ENCODE measurements around the gene PLLP. TPM values are rescaled to one million over a fixed set of nuclear protein-coding genes. Genes with fewer than 3 reads are reported as not detected.

The PLLP gene
- total RNA-seq, 1 donor from 2014 or later = 13.7 TPM

GRCh38 chr16:57229079-57229478 lies 55.4 kb downstream of the PLLP start:
- Histone ChIP-seq H3K36me3 (ENCODE audit: control insufficient read depth, insufficient read depth, low read length) (peaks cover 17% of the 10 kb centered on the region), H3K4me3 (ENCODE audit: low read depth, low read length) (no peak overlapping the region), H3K27me3 (ENCODE audit: control insufficient read depth, insufficient read depth, low read length) (no peaks in the 10 kb centered on the region)
- DNase-seq (ENCODE audit: low read depth) (no peak), FAIRE-seq (no peak)
- TF ChIP-seq, protein P1, sequence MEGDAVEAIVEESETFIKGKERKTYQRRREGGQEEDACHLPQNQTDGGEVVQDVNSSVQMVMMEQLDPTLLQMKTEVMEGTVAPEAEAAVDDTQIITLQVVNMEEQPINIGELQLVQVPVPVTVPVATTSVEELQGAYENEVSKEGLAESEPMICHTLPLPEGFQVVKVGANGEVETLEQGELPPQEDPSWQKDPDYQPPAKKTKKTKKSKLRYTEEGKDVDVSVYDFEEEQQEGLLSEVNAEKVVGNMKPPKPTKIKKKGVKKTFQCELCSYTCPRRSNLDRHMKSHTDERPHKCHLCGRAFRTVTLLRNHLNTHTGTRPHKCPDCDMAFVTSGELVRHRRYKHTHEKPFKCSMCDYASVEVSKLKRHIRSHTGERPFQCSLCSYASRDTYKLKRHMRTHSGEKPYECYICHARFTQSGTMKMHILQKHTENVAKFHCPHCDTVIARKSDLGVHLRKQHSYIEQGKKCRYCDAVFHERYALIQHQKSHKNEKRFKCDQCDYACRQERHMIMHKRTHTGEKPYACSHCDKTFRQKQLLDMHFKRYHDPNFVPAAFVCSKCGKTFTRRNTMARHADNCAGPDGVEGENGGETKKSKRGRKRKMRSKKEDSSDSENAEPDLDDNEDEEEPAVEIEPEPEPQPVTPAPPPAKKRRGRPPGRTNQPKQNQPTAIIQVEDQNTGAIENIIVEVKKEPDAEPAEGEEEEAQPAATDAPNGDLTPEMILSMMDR (IDR thresholded peaks at IDR 0.05; ENCODE audit: insufficient read depth, low read length, severe bottlenecking) = no peak

- TF ChIP-seq, protein P1 (IDR thresholded peaks at IDR 0.05; ENCODE audit: insufficient read depth, low read length, severe bottlenecking) = no peak
- DNase-seq (ENCODE audit: low read depth) (peak; percentile 46), FAIRE-seq (no peak)
- Histone ChIP-seq H3K4me3 (ENCODE audit: low read depth, low read length) (no peak overlapping the region), H3K27me3 (ENCODE audit: control insufficient read depth, insufficient read depth, low read length) (no peaks in the 10 kb centered on the region), H3K36me3 (ENCODE audit: control insufficient read depth, insufficient read depth, low read length) (peaks cover 14% of the 10 kb centered on the region)
Observed at GRCh38 chr16:57226701-57227621, 57.5 kb downstream of the PLLP start.

GRCh38 chr16:57225978-57226377 lies 58.5 kb downstream of the PLLP start:
- Histone ChIP-seq H3K4me3 (ENCODE audit: low read depth, low read length) (no peak overlapping the region), H3K36me3 (ENCODE audit: control insufficient read depth, insufficient read depth, low read length) (peaks cover 19% of the 10 kb centered on the region), H3K27me3 (ENCODE audit: control insufficient read depth, insufficient read depth, low read length) (no peaks in the 10 kb centered on the region)
- TF ChIP-seq, protein P1 (IDR thresholded peaks at IDR 0.05; ENCODE audit: insufficient read depth, low read length, severe bottlenecking) = no peak
- FAIRE-seq (no peak), DNase-seq (ENCODE audit: low read depth) (no peak)

- FAIRE-seq (no peak), DNase-seq (ENCODE audit: low read depth) (no peak)
- H3K36me3 ChIP-seq (ENCODE audit: control insufficient read depth, insufficient read depth, low read length) = peaks cover 17% of the 10 kb centered on the region
Observed at GRCh38 chr16:57224651-57225335, 59.7 kb downstream of the PLLP start.

DNA sequence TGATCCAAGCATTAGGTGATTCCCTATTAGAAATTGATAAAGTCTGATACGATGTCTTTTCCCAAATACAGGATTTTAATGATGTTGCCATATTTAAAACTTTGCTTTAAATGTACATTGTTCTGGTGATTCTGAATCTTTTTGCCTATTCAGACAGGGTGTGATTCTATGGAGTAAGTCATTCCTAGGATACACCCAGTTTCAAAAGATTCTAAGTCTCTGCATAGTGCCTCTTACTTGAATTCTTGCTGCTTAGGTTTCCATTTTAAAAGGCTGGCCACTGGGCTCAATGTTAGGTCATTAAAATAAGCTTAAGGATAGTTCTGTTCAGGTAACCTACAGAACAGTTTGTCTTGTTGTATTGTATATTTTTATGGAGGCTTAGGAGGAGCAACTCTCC lies 61.4 kb downstream of the PLLP start:
- DNase-seq (ENCODE audit: low read depth) (no peak), FAIRE-seq (no peak)
- TF ChIP-seq, protein P1 (IDR thresholded peaks at IDR 0.05; ENCODE audit: insufficient read depth, low read length, severe bottlenecking) = no peak
- Histone ChIP-seq H3K36me3 (ENCODE audit: control insufficient read depth, insufficient read depth, low read length) (peaks cover 17% of the 10 kb centered on the region), H3K4me3 (ENCODE audit: low read depth, low read length) (no peak overlapping the region), H3K27me3 (ENCODE audit: control insufficient read depth, insufficient read depth, low read length) (no peaks in the 10 kb centered on the region)

More at GRCh38 chr16:57224651-57225335, 59.7 kb downstream of the PLLP start:
- no peak overlapping the region for H3K4me3 ChIP-seq (ENCODE audit: low read depth, low read length)
- H3K27me3 ChIP-seq (ENCODE audit: control insufficient read depth, insufficient read depth, low read length) = no peaks in the 10 kb centered on the region
- TF ChIP-seq, protein P1 (IDR thresholded peaks at IDR 0.05; ENCODE audit: insufficient read depth, low read length, severe bottlenecking) = no peak
